ENCODE results near the gene GFY.

GFY gene

GRCh38 chr19:49475191-49475917 lies 50.2 kb downstream of the GFY start:
- Histone ChIP-seq H3K4me1 (ENCODE audit: low read depth, poor library complexity, severe bottlenecking) (peaks cover 41% of the 10 kb centered on the region), H2AFZ (ENCODE audit: low read depth) (no peak overlapping the region), H3K79me2 (ENCODE audit: insufficient read depth, low read depth) (no peaks in the 10 kb centered on the region), H3K27ac (no peak overlapping the region), H3K4me2 (peak overlapping the region; percentile 77; the same call in 1 of the 2 replicates), H3K9ac (no peak overlapping the region), H3K36me3 (ENCODE audit: insufficient read depth) (no peaks in the 10 kb centered on the region), H3K4me3 (IDR thresholded peaks at IDR 0.05; ENCODE audit: insufficient read depth, low read depth, low read length) (no peak overlapping the region), H3K27me3 (ENCODE audit: insufficient read depth, low read depth) (no peaks in the 10 kb centered on the region), H4K20me1 (ENCODE audit: insufficient read depth) (no peaks in the 10 kb centered on the region)
- TF ChIP-seq CTCF (conservative IDR thresholded peaks at IDR 0.05; ENCODE audit: low read depth, low read length), result no peak

GRCh38 chr19:49475995-49476880 lies 51.0 kb downstream of the GFY start:
- Histone ChIP-seq H3K4me2 (no peak overlapping the region), H3K4me1 (ENCODE audit: low read depth, poor library complexity, severe bottlenecking) (peaks cover 33% of the 10 kb centered on the region), H3K27me3 (ENCODE audit: insufficient read depth, low read depth) (no peaks in the 10 kb centered on the region), H4K20me1 (ENCODE audit: insufficient read depth) (no peaks in the 10 kb centered on the region), H3K36me3 (ENCODE audit: insufficient read depth) (no peaks in the 10 kb centered on the region), H3K27ac (no peak overlapping the region), H3K79me2 (ENCODE audit: insufficient read depth, low read depth) (no peaks in the 10 kb centered on the region), H3K4me3 (IDR thresholded peaks at IDR 0.05; ENCODE audit: insufficient read depth, low read depth, low read length) (no peak overlapping the region), H2AFZ (ENCODE audit: low read depth) (no peak overlapping the region), H3K9ac (no peak overlapping the region)
- TF ChIP-seq CTCF (conservative IDR thresholded peaks at IDR 0.05; ENCODE audit: low read depth, low read length), result no peak
